IMR-90 (cell line): Measurements from ENCODE around the gene PSMC5.
"Not testable (repeated sequence)": the region's sequence is repeated elsewhere in the genome, so short reads cannot be mapped to it uniquely, and the experiment has no call there.

ENCODE experiments used
- CEBPB ChIP-seq: IDR thresholded peaks from 2 replicates; pipeline ENCODE4 v1.6.1; 2012; ENCODE audit warnings: low read depth, low read length, improper control_type of control experiment
- CTCF ChIP-seq: conservative IDR thresholded peaks from 2 replicates; pipeline ENCODE4 v1.5.1; 2012; ENCODE audit warnings: mild to moderate bottlenecking, low read depth, low read length, improper control_type of control experiment
- FOS ChIP-seq: fragments of 150-350 bp; IDR thresholded peaks from 2 replicates; pipeline ENCODE4 v1.6.1; 2016; ENCODE audit warnings: low read depth, low read length
- MAZ ChIP-seq: IDR thresholded peaks from 2 replicates; pipeline ENCODE4 v1.6.1; 2012; ENCODE audit warnings: low read depth, mild to moderate bottlenecking, low read length, improper control_type of control experiment, moderate library complexity, borderline replicate concordance
- NFE2L2 ChIP-seq: fragments of 150-350 bp; IDR thresholded peaks from 2 replicates; pipeline ENCODE4 v1.6.1; 2016; ENCODE audit warnings: low read depth, mild to moderate bottlenecking, low read length
- POLR2A ChIP-seq: IDR thresholded peaks from 2 replicates; pipeline ENCODE4 v1.6.1; 2012; ENCODE audit warnings: mild to moderate bottlenecking, low read depth, low read length

DNA sequence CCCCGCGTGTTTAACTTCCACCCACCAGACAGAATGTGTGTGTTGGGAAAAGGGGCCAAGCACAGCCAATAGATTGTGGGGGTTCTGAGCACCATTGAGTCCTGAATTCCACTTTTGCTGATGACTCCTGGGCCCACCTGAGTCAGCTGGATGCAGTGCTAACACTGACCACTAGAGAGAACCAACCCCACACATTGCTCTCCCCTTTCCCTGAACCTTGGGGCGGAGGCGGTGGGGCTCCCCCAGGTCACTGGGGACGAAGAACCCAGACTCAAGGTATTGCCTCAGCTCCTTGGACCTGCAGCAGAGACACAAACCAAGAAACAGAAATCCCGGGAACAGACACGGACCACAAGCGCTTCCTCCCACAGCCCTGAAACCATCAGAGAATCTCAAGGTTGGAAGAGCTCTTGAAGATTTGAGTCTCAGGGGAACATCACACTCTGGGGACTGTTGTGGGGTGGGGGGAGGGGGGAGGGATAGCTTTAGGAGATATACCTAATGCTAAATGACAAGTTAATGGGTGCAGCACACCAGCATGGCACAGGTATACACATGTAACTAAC, 46.9 kb downstream of the PSMC5 start:
- not testable (repeated sequence) for TF ChIP-seq POLR2A, CTCF, FOS, CEBPB, NFE2L2, MAZ
